ENCODE results near the gene ARFGEF3. TPM values are rescaled to one million over a fixed set of nuclear protein-coding genes. Genes with fewer than 3 reads are reported as not detected.

ARFGEF3 gene
- total RNA-seq, 6 experiments from 2014 or later, result 0.06 to 0.19 (median 0.08) TPM

- H3K4me3 Mint-ChIP-seq, result no peak overlapping the region
- H3K27ac Mint-ChIP-seq, result no peak overlapping the region
- H3K36me3 Mint-ChIP-seq (ENCODE audit: low read depth), result no peaks in the 10 kb centered on the region
- TF ChIP-seq CTCF (IDR thresholded peaks at IDR 0.05), result 0 out of 2 replicates have a peak, but pooled peaks have one; percentile 11
- H3K27me3 Mint-ChIP-seq (ENCODE audit: insufficient read depth), result peaks cover 14% of the 10 kb centered on the region; the same call in 1 of the 2 replicates
- H3K9me3 Mint-ChIP-seq, result no peaks in the 10 kb centered on the region
- no peak for DNase-seq
- no peaks in the 10 kb centered on the region for H3K4me1 Mint-ChIP-seq (ENCODE audit: low read depth)
These were observed 147.0 kb downstream of the ARFGEF3 start for GRCh38 chr6:138308731-138309110.

- Mint-ChIP-seq H3K27ac (no peak overlapping the region), H3K4me3 (no peak overlapping the region), H3K27me3 (ENCODE audit: insufficient read depth) (peaks cover 14% of the 10 kb centered on the region; the same call in 1 of the 2 replicates), H3K4me1 (ENCODE audit: low read depth) (no peaks in the 10 kb centered on the region), H3K9me3 (no peaks in the 10 kb centered on the region), H3K36me3 (ENCODE audit: low read depth) (no peaks in the 10 kb centered on the region)
- DNase-seq, result no peak
- no peak for TF ChIP-seq CTCF (IDR thresholded peaks at IDR 0.05)
These were observed 148.0 kb downstream of the ARFGEF3 start for GRCh38 chr6:138309695-138310094.

GRCh38 chr6:138310294-138310693 is 148.6 kb downstream of the ARFGEF3 start:
- no peaks in the 10 kb centered on the region for H3K36me3 Mint-ChIP-seq (ENCODE audit: low read depth)
- no peaks in the 10 kb centered on the region for H3K4me1 Mint-ChIP-seq (ENCODE audit: low read depth)
- no peak overlapping the region for H3K27ac Mint-ChIP-seq
- no peak for TF ChIP-seq CTCF (IDR thresholded peaks at IDR 0.05)
- no peak for DNase-seq
- no peak overlapping the region for H3K4me3 Mint-ChIP-seq
- peaks cover 14% of the 10 kb centered on the region; the same call in 1 of the 2 replicates for H3K27me3 Mint-ChIP-seq (ENCODE audit: insufficient read depth)
- H3K9me3 Mint-ChIP-seq, result no peaks in the 10 kb centered on the region

- no peaks in the 10 kb centered on the region for H3K9me3 Mint-ChIP-seq
- H3K4me3 Mint-ChIP-seq, result no peak overlapping the region
- H3K27ac Mint-ChIP-seq, result no peak overlapping the region
- no peak for DNase-seq
- H3K4me1 Mint-ChIP-seq (ENCODE audit: low read depth), result no peaks in the 10 kb centered on the region
- no peaks in the 10 kb centered on the region for H3K36me3 Mint-ChIP-seq (ENCODE audit: low read depth)
- TF ChIP-seq CTCF (IDR thresholded peaks at IDR 0.05), result no peak
- H3K27me3 Mint-ChIP-seq (ENCODE audit: insufficient read depth), result peaks cover 14% of the 10 kb centered on the region; the same call in 1 of the 2 replicates
These were observed 149.1 kb downstream of the ARFGEF3 start for GRCh38 chr6:138310821-138311220.

- H3K27me3 Mint-ChIP-seq (ENCODE audit: insufficient read depth), result peaks cover 14% of the 10 kb centered on the region; the same call in 1 of the 2 replicates
- H3K4me3 Mint-ChIP-seq, result no peak overlapping the region
- no peaks in the 10 kb centered on the region for H3K4me1 Mint-ChIP-seq (ENCODE audit: low read depth)
- no peaks in the 10 kb centered on the region for H3K36me3 Mint-ChIP-seq (ENCODE audit: low read depth)
- H3K9me3 Mint-ChIP-seq, result no peaks in the 10 kb centered on the region
- DNase-seq, result no peak
- no peak for TF ChIP-seq CTCF (IDR thresholded peaks at IDR 0.05)
- no peak overlapping the region for H3K27ac Mint-ChIP-seq
These were observed 149.5 kb downstream of the ARFGEF3 start for GRCh38 chr6:138311268-138311667.
